Measurements from ENCODE around the gene PDZD8.
A peak's percentile ranks its signal among the peaks of the same experiment; 100 is the strongest.

Gene PDZD8

GRCh38 chr10:117390420-117390819 is 15.2 kb upstream of the PDZD8 start:
- no peak for DNase-seq

- no peak for DNase-seq
Measured at GRCh38 chr10:117386805-117387204, 11.6 kb upstream of the PDZD8 start.

GRCh38 chr10:117382861-117383260 is 7.6 kb upstream of the PDZD8 start:
- DNase-seq = no peak

GRCh38 chr10:117374506-117375359 is 507 bp downstream of the PDZD8 start:
- DNase-seq = peak; percentile 50

- DNase-seq = no peak
Measured at GRCh38 chr10:117373823-117374505, 1.3 kb downstream of the PDZD8 start.

GRCh38 chr10:117370205-117370604 is 5.0 kb downstream of the PDZD8 start:
- DNase-seq = no peak

GRCh38 chr10:117367718-117368117 is 7.5 kb downstream of the PDZD8 start:
- no peak for DNase-seq

GRCh38 chr10:117366741-117367140 is 8.5 kb downstream of the PDZD8 start:
- DNase-seq = no peak

GRCh38 chr10:117365612-117366011 is 9.6 kb downstream of the PDZD8 start:
- DNase-seq = no peak

GRCh38 chr10:117364110-117364960 is 10.9 kb downstream of the PDZD8 start:
- no peak for DNase-seq

GRCh38 chr10:117363028-117363427 is 12.2 kb downstream of the PDZD8 start:
- DNase-seq = no peak

- DNase-seq = no peak
Measured at GRCh38 chr10:117362313-117362712, 12.9 kb downstream of the PDZD8 start.

GRCh38 chr10:117360994-117361667 is 14.1 kb downstream of the PDZD8 start:
- no peak for DNase-seq

GRCh38 chr10:117360016-117360415 is 15.2 kb downstream of the PDZD8 start:
- DNase-seq = no peak

GRCh38 chr10:117355072-117355471 is 20.2 kb downstream of the PDZD8 start:
- DNase-seq = no peak

- no peak for DNase-seq
Measured at GRCh38 chr10:117353684-117354083, 21.6 kb downstream of the PDZD8 start.

GRCh38 chr10:117352724-117353123 is 22.5 kb downstream of the PDZD8 start:
- no peak for DNase-seq

- no peak for DNase-seq
Measured at GRCh38 chr10:117351996-117352395, 23.2 kb downstream of the PDZD8 start.

- no peak for DNase-seq
Measured at GRCh38 chr10:117351558-117351957, 23.7 kb downstream of the PDZD8 start.

- no peak for DNase-seq
Measured at GRCh38 chr10:117350909-117351308, 24.3 kb downstream of the PDZD8 start.

- no peak for DNase-seq
Measured at GRCh38 chr10:117348236-117348635, 27.0 kb downstream of the PDZD8 start.

- no peak for DNase-seq
Measured at GRCh38 chr10:117346574-117346973, 28.7 kb downstream of the PDZD8 start.

GRCh38 chr10:117345143-117345542 is 30.1 kb downstream of the PDZD8 start:
- no peak for DNase-seq
